C4-2B (cell line): Measurements from ENCODE around the gene OSTF1.

ENCODE experiments used
- CTCF ChIP-seq: fragments of 450-650 bp; conservative IDR thresholded peaks from 2 replicates; pipeline ENCODE4 v1.5.1; 2017; ENCODE audit warnings: mild to moderate bottlenecking
- ZFX ChIP-seq: fragments of 450-650 bp; IDR thresholded peaks from 2 replicates; pipeline ENCODE4 v1.6.1; 2017

- TF ChIP-seq CTCF (no peak), ZFX (no peak)
These were observed 4.1 kb upstream of the OSTF1 start for GRCh38 chr9:75084081-75084672.
